DOHH2 (cell line): Measurements from ENCODE around the gene UCHL3.

Experiments used
- H3F3A ChIP-seq: fragments of 200-600 bp; sonication (generic), shearing (Covaris generic); 2 replicates; pipeline ENCODE4 v1.6.0; 2016; ENCODE audit warnings: antibody characterized with exemption, mild to moderate bottlenecking; ENCODE audit not compliant: control insufficient read depth, insufficient read depth
- H3K27ac ChIP-seq: fragments of 200-600 bp; sonication (generic); 2 replicates; pipeline ENCODE4 v1.5.1; 2014; ENCODE audit warnings: low read depth, mild to moderate bottlenecking, low read length, moderate library complexity
- H3K27me3 ChIP-seq: fragments of 200-600 bp; sonication (generic); 2 replicates; pipeline ENCODE4 v1.6.1; 2014; ENCODE audit warnings: mild to moderate bottlenecking, low read length, mixed read lengths; ENCODE audit not compliant: control insufficient read depth
- H3K36me3 ChIP-seq: fragments of 200-600 bp; sonication (generic); 2 replicates; pipeline ENCODE4 v1.6.1; 2014; ENCODE audit warnings: mild to moderate bottlenecking, low read length, moderate library complexity, mixed read lengths; ENCODE audit not compliant: control insufficient read depth
- H3K4me1 ChIP-seq: fragments of 200-600 bp; sonication (generic); 2 replicates; pipeline ENCODE4 v1.6.1; 2014; ENCODE audit warnings: mild to moderate bottlenecking, low read length, mixed read lengths; ENCODE audit not compliant: control insufficient read depth
- H3K4me2 ChIP-seq: fragments of 200-600 bp; sonication (generic); 2 replicates; pipeline ENCODE4 v1.6.0; 2014; ENCODE audit warnings: mild to moderate bottlenecking, low read length, moderate library complexity
- H3K4me3 ChIP-seq: fragments of 200-600 bp; sonication (generic); 2 replicates; pipeline ENCODE4 v1.5.1; 2014; ENCODE audit warnings: mild to moderate bottlenecking, low read length, mixed read lengths
- H3K79me2 ChIP-seq: fragments of 200-600 bp; sonication (generic); 2 replicates; pipeline ENCODE4 v1.6.1; 2014; ENCODE audit warnings: mild to moderate bottlenecking, low read length, mixed read lengths; ENCODE audit not compliant: control insufficient read depth
- H3K9me2 ChIP-seq: fragments of 200-600 bp; sonication (generic); replicated peaks from 2 replicates; pipeline ENCODE4 v1.6.1; 2014; ENCODE audit warnings: mild to moderate bottlenecking, low read length, mixed read lengths; ENCODE audit not compliant: control insufficient read depth
- H3K9me3 ChIP-seq: fragments of 200-600 bp; sonication (generic); 2 replicates; pipeline ENCODE4 v1.6.1; 2014; ENCODE audit warnings: antibody characterized with exemption, low read length, mixed read lengths; ENCODE audit not compliant: control insufficient read depth, insufficient read depth
- H4K20me1 ChIP-seq: fragments of 200-600 bp; sonication (generic); 2 replicates; pipeline ENCODE4 v1.6.0; 2014; ENCODE audit warnings: low read depth, mild to moderate bottlenecking, antibody characterized with exemption, low read length, moderate library complexity; ENCODE audit not compliant: control insufficient read depth, insufficient read depth
- CTCF ChIP-seq: fragments of 200-600 bp; sonication (generic); IDR thresholded peaks from one replicate; pipeline ENCODE4 v1.5.1; 2014; ENCODE audit warnings: antibody characterized with exemption, mild to moderate bottlenecking, low read depth, low read length; ENCODE audit not compliant: poor library complexity, severe bottlenecking
- EZH2phosphoT487 ChIP-seq: fragments of 200-600 bp; sonication (generic); IDR thresholded peaks from 2 replicates; pipeline ENCODE4 v1.6.1; 2017; ENCODE audit warnings: borderline replicate concordance, mild to moderate bottlenecking, antibody characterized with exemption, low read length, moderate library complexity, mixed read lengths

Gene UCHL3

GRCh38 chr13:75549262-75550158 lies at the start of gene UCHL3:
Gene UCHL3, plus strand, starts transcription at chr13:75549791. Its CDS starts 30 bp downstream, at chr13:75549821.
- peak; percentile 90 for TF ChIP-seq CTCF
- TF ChIP-seq EZH2phosphoT487 = no peak
- Histone ChIP-seq H3K9me3 (no peaks in the 10 kb centered on the region), H3K27me3 (no peaks in the 10 kb centered on the region), H3F3A (no peaks in the 10 kb centered on the region), H3K9me2 (no peaks in the 10 kb centered on the region), H4K20me1 (0 out of 2 replicates have a peak, but pooled peaks cover 5% of the 10 kb centered on the region), H3K36me3 (peaks cover 33% of the 10 kb centered on the region), H3K4me3 (peak within 1 kb of the TSS; percentile 95), H3K4me1 (peaks cover 53% of the 10 kb centered on the region), H3K27ac (peak within 1 kb of the TSS; percentile 48), H3K79me2 (peaks cover 54% of the 10 kb centered on the region), H3K4me2 (peak within 1 kb of the TSS; percentile 84)

GRCh38 chr13:75505327-75505726 lies 44.3 kb upstream of the UCHL3 start:
- Histone ChIP-seq H3K4me3 (no peak overlapping the region), H3K36me3 (no peaks in the 10 kb centered on the region), H3K9me3 (peaks cover 5% of the 10 kb centered on the region; the same call in 1 of the 2 replicates), H4K20me1 (no peaks in the 10 kb centered on the region), H3F3A (0 out of 2 replicates have a peak, but pooled peaks cover 5% of the 10 kb centered on the region), H3K27ac (no peak overlapping the region), H3K4me2 (peak overlapping the region; percentile 14; the same call in 1 of the 2 replicates), H3K27me3 (no peaks in the 10 kb centered on the region), H3K79me2 (no peaks in the 10 kb centered on the region), H3K9me2 (no peaks in the 10 kb centered on the region), H3K4me1 (peaks cover 19% of the 10 kb centered on the region)
- TF ChIP-seq CTCF (no peak), EZH2phosphoT487 (no peak)

- no peak for TF ChIP-seq CTCF
- TF ChIP-seq EZH2phosphoT487 = no peak
- Histone ChIP-seq H3K79me2 (no peaks in the 10 kb centered on the region), H3K4me1 (peaks cover 19% of the 10 kb centered on the region), H3K4me2 (no peak overlapping the region), H3K27me3 (no peaks in the 10 kb centered on the region), H3K9me2 (no peaks in the 10 kb centered on the region), H3K27ac (no peak overlapping the region), H3K36me3 (no peaks in the 10 kb centered on the region), H3K4me3 (no peak overlapping the region), H4K20me1 (no peaks in the 10 kb centered on the region), H3K9me3 (peaks cover 5% of the 10 kb centered on the region; the same call in 1 of the 2 replicates), H3F3A (0 out of 2 replicates have a peak, but pooled peaks cover 5% of the 10 kb centered on the region)
Observed at GRCh38 chr13:75506018-75506417, 43.6 kb upstream of the UCHL3 start.
